Mononuclear cell (primary cell): ENCODE results near the gene ACTR3. TPM values are rescaled to one million over a fixed set of nuclear protein-coding genes. Genes with fewer than 3 reads are reported as not detected.

Experiments used
- H3K27me3 ChIP-seq: 2 replicates; pipeline ENCODE4 v1.6.0; 2011; ENCODE audit warnings: low read length, control low read depth; ENCODE audit not compliant: insufficient read depth
- H3K4me1 ChIP-seq: 2 replicates; pipeline ENCODE4 v1.5.1; 2011; ENCODE audit warnings: mild to moderate bottlenecking, low read length, control low read depth; ENCODE audit not compliant: insufficient read depth
- H3K4me3 ChIP-seq: 2 replicates; pipeline ENCODE4 v1.5.1; 2011; ENCODE audit warnings: mild to moderate bottlenecking, low read length, moderate library complexity
- H3K9me3 ChIP-seq: 2 replicates; pipeline ENCODE4 v1.5.1; 2011; ENCODE audit warnings: low read depth, mild to moderate bottlenecking, control low read depth, low read length
- total RNA-seq: library from RNA; depleted of rRNA; stranded (reverse); fragments of >200 nt; gene quantifications from one replicate; pipeline ENCODE4 v1.2.3, GENCODE V29; 2012

The ACTR3 gene
- total RNA-seq, 1 donor = 184 TPM

DNA sequence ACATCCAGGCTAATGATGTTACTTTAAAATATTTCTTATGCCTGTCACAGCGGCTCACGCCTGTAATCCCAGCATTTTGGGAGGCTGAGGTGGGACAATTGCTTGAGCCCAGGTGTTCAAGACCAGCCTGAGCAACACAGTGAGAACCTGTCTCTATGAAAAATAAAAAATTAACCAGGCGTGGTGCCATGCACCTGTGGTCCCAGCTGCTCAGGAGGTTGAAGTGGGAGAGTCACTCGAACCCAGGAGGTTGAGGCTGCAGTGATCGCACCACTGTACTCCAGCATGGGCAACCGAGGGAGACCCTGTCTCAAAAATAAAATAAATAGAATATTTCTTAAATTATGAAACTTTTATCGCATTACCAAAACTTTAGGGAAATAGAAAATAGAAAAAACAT is 28.1 kb upstream of the ACTR3 start:
- H3K4me1 ChIP-seq = peaks cover 64% of the 10 kb centered on the region

DNA sequence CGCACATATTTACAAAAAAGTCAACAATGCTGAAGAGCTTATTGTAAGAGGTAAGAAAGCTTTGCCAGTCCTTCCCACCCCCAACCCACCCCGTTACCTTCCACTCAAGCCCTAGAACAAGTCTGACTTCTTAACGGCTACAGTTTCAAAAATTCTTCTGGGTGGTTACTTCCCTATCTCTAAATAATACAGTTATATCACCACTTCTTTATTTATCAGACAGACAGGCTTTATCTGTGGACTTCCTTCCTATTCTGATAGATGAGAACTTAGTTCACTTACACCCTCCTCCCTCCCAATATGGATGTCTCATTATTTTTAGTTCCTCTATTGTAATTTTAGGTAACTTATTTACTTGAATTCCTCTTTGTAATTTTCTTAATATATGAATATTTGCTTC is 26.7 kb upstream of the ACTR3 start:
- no peak overlapping the region for H3K4me3 ChIP-seq
- no peaks in the 10 kb centered on the region for H3K27me3 ChIP-seq
- H3K9me3 ChIP-seq = no peaks in the 10 kb centered on the region
- H3K4me1 ChIP-seq = peaks cover 52% of the 10 kb centered on the region

More for the DNA sequence above, 28.1 kb upstream of the ACTR3 start:
- H3K4me3 ChIP-seq = no peak overlapping the region
- H3K27me3 ChIP-seq = no peaks in the 10 kb centered on the region
- H3K9me3 ChIP-seq = no peaks in the 10 kb centered on the region

DNA sequence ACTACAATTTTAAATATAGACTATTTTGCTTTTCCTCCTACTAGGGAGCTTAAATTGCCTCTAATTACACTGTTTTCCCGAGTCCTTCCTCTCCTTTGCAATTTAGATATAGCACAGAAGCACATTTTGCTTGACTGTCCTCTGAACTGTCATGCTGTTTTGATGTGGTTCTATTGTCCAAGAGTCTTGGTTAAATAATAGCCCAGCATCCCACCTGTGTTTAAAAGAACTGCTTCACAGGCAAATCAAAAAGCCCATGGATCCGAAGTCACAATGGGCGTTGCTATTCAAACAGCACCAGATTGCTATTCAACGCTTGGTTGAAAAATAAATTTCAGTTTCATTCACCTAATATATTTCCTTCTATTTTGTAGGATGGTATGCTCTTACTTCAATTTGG is 22.3 kb upstream of the ACTR3 start:
- H3K4me3 ChIP-seq = no peak overlapping the region
- no peaks in the 10 kb centered on the region for H3K9me3 ChIP-seq
- H3K4me1 ChIP-seq = peaks cover 24% of the 10 kb centered on the region
- H3K27me3 ChIP-seq = no peaks in the 10 kb centered on the region

DNA sequence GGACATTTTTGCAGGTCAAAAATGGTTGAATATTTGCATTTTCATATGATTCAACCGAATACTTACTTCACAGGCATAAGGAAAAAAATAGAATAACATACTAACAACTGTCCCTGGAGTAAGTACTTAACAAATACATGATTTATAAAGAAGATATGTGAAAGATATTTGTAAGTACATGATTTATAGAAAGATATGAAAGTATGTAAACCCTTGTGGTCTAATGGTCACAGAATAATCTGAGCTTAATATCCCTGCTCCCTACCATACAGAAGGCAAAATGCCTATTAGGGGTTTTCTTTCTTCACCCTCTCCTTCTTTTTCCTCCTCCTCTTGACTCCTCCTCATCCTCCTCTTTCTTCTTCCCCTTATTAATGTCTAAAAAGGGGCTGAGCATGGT is 20.6 kb upstream of the ACTR3 start:
- Histone ChIP-seq H3K27me3 (no peaks in the 10 kb centered on the region), H3K4me3 (no peak overlapping the region)

DNA sequence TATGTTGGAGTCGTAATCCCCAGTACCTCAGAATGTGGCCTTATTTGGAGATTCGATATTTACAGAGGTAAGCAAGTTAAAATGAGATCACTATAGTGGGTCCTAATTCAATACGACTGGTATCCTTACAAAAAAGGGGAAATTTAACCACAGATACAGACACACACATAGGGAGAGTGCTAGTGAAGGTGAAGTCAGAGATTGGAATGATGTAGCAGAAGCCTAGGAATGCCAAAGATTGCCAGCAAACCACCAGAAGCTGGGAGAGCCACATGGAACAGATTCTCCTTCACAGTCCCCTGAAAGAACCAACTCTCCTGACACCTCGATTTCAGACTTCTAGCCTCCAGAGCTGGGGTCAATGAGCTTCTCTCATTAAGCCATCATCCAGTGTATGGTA is 17.7 kb upstream of the ACTR3 start:
- Histone ChIP-seq H3K9me3 (no peaks in the 10 kb centered on the region), H3K4me1 (peaks cover 27% of the 10 kb centered on the region), H3K4me3 (no peak overlapping the region), H3K27me3 (no peaks in the 10 kb centered on the region)

More for the DNA sequence above, 20.6 kb upstream of the ACTR3 start:
- Histone ChIP-seq H3K9me3 (no peaks in the 10 kb centered on the region), H3K4me1 (peaks cover 10% of the 10 kb centered on the region)

DNA sequence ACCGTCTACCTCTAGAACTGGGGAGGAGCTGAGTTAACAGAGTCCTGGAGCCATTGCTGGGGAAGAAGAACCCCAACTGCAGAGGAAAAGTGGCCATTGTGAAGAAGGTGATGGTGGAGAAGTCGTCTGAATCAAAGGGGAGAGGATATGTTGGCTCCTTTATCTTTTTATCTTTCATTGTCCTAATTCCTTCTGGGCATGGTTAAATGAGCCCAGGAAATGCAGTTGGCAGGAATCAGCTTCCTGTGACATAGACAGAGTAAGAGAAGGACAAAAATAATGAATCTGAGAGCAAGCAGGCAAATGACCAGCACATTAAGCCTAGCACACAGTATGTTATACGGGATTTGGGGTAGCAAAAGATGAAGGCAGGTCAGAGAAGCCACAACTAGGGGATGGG is 16.0 kb upstream of the ACTR3 start:
- H3K27me3 ChIP-seq = no peaks in the 10 kb centered on the region
- H3K4me1 ChIP-seq = peaks cover 31% of the 10 kb centered on the region
- H3K9me3 ChIP-seq = no peaks in the 10 kb centered on the region
- H3K4me3 ChIP-seq = no peak overlapping the region

DNA sequence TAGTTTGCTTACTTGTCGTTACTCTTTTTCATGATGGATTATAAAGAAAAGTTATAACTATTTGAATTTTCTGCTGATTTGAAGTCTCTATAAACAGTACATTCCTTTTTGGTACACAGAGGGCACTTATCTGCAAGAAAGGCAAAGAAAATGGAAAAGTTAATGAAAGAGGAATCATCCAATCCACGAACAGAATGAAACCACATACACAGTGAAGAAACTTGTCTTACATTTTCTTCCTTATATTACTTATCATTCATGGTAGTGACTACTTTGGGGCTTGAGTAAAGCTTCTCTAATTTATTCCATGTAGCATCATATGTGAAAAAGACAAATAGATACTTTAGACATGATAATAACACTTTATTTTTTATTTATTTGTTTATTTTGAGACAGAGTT is 14.8 kb upstream of the ACTR3 start:
- Histone ChIP-seq H3K27me3 (no peaks in the 10 kb centered on the region), H3K4me1 (peaks cover 30% of the 10 kb centered on the region), H3K4me3 (no peak overlapping the region), H3K9me3 (no peaks in the 10 kb centered on the region)

DNA sequence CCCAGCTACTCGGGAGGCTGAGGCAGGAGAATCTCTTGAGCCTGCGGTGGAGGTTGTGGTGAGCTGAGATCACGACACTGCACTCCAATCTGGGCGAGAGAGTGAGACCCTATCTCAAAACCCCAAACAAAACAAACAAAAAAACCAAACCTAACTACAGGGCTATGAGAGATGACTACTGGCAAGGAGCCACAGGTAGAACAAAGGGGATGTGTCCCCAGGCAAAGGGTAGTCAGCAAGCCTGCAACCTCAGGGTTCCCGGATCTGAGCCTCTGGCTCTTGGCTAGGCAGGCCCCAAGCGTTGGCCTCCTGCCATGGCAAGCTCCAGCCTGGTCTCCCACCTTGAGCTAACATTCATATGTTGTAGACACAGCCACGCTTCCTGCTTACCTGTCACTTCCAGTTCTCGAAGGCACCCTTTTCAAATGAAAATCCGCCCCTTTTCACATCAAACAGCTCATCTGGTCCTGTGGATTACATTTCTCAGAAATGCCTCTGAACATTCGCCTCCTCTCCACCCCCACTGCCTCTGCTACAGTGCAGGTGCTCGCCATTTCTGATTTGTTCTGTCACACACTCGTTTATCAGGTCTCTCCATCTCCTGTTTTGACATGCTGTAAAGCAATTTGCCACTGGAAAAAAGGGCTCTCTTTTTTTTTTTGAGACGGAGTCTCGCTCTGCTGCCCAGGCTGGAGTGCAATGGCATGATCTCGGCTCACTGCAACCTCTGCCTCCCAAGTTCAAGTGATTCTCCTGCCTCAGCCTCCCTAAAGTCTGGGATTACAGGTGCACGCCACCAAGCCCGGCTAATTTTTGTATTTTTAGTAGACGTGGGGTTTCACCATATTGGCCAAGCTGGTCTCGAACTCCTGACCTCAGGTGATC is 13.1 kb upstream of the ACTR3 start:
- no peaks in the 10 kb centered on the region for H3K9me3 ChIP-seq
- peaks cover 30% of the 10 kb centered on the region for H3K4me1 ChIP-seq
- H3K4me3 ChIP-seq = no peak overlapping the region
- H3K27me3 ChIP-seq = no peaks in the 10 kb centered on the region

DNA sequence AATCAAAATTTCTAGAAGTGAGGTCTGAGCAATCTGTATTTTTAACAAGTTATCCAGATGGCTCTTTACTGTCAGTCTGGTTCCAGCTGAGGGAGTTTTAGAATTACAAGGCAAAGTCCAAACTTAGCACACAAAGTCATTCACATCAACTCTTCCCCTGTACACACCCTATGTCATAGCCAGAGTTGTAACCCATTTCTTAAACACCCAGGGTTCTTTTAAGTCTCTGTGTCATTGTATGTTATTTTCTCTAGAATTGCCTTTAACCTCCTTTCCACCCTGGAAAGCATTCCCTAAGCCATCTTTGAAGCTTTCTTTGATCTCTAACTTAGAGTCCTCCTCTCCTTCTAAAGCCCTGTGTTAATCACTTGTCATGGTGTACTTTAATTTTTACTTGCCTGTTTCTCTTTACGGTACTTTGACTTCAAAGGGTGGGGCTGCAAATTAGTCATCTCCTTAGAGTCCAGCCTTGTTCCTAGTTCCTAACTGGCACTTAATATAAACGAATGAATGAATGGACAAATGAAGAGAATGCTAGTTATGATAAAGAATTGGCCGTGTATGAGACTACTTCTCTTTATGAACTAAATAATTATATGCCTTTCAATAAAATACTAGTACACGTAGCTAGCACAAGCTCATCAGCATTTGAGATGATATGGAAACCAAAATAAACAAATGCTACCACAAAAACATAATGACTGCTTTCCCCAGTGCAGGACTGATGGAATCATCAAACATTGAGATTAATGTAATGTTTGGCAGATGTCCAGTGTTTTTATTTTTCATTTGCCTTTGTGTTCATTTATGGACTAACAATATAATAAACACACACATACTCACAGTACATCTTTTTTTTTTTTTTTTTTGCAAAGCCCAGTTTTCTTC is 11.9 kb upstream of the ACTR3 start:
- Histone ChIP-seq H3K9me3 (no peaks in the 10 kb centered on the region), H3K4me3 (no peak overlapping the region)

DNA sequence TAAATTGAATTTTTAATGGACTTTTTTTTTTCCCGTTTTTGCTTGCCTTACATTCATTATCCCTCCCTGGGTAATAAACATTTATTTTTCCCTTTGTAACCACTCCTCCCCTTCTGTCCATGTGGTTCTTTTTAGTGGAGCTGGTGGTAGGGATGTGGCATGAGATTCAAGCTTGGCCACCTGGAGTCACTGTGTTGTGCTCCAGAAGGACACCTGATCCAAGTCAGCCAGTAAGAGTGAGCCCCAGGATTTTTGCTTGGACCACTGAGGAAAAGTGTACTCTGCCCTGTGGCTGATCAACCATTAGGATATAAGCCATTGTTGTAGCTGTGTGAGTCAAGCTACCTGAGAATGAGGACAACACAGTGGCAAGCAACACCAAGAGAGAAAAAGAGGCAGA is 11.1 kb upstream of the ACTR3 start:
- no peaks in the 10 kb centered on the region for H3K27me3 ChIP-seq
- H3K4me1 ChIP-seq = peaks cover 30% of the 10 kb centered on the region
- no peaks in the 10 kb centered on the region for H3K9me3 ChIP-seq
- H3K4me3 ChIP-seq = no peak overlapping the region

More for the DNA sequence above, 11.9 kb upstream of the ACTR3 start:
- Histone ChIP-seq H3K27me3 (no peaks in the 10 kb centered on the region), H3K4me1 (peaks cover 30% of the 10 kb centered on the region)

DNA sequence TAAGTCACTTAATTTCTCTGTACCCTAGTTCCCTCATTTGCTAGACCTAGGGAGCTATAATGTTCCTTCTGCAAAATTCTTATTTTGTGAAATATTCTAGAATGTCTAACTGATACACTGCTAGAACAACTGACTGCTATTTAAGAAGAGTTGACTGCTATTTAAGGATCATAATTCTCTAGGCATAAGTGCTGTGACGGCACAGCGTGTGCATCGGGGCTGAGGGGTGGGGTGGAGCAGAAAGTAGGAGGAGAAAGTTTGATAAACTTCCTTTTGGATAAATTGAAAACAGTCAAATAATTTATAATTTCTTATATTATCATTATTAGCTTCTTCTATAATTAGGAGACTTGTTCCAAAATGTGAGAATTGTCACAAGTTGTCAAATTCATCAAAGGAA is 10.4 kb upstream of the ACTR3 start:
- Histone ChIP-seq H3K27me3 (no peaks in the 10 kb centered on the region), H3K9me3 (no peaks in the 10 kb centered on the region), H3K4me1 (peaks cover 30% of the 10 kb centered on the region), H3K4me3 (no peak overlapping the region)

DNA sequence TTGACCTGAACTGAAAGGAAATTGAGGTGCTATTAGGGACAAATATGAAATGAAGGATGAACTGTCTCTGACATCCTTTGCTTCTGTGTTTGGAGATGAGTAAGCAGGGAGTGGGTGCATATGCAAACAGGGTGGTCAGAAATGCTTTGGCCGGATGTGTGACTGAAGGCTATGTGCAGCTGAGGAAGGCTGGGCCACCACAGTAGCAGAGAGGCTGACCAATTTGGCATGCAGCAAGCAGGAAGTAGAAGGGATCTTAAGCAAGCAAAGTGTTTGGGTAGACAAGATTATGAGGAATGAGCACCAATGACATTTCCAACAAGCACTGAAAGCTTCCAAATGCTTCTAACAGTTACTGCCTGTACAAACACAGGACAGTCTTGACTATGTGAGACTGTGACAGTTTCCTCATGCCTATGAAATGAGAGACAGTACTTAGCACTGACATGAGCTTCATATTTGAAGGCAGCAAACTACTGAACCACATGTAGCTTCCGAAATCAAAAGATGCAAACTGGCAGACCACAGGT is 3.3 kb upstream of the ACTR3 start:
- Histone ChIP-seq H3K9me3 (no peaks in the 10 kb centered on the region), H3K4me1 (peaks cover 41% of the 10 kb centered on the region), H3K27me3 (no peaks in the 10 kb centered on the region), H3K4me3 (no peak overlapping the region)

DNA sequence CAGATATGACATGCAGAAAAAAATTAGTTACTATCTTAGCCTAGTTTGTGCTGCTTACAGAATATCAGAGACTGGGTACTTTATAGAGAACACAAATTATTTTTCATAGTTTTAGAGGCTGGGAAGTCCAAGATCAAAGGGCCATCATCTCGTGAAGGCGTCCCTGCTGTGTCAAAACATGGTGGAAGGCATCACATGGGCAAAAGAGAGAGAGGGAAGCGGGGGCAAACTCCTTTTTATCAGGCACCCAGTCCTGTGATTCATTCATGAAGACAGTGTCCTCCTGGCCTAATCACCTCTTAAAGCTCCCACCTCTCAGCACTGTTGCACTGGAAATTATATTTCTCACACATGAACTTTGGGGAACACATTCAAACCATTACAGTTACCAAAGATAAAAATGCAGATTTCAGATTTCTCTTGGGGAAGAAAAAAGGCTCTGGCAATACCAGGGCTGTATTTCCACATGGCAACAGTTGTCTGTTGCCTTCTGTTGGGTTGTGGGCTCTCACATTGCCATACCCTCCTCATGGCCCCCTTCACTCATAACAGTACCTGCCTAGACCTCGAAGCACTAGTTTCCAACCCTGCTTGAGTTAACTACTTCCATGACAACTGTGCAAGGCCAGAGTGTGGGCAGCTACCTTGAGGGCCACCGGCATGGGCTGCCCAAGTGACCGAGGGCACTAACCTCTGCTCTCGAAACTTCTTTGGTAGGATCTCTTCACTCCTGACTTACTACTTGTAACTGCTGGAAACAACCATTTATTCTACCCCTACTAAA is 2.7 kb upstream of the ACTR3 start:
- no peaks in the 10 kb centered on the region for H3K27me3 ChIP-seq
- H3K4me1 ChIP-seq = peaks cover 44% of the 10 kb centered on the region
- no peaks in the 10 kb centered on the region for H3K9me3 ChIP-seq
- no peak overlapping the region for H3K4me3 ChIP-seq

DNA sequence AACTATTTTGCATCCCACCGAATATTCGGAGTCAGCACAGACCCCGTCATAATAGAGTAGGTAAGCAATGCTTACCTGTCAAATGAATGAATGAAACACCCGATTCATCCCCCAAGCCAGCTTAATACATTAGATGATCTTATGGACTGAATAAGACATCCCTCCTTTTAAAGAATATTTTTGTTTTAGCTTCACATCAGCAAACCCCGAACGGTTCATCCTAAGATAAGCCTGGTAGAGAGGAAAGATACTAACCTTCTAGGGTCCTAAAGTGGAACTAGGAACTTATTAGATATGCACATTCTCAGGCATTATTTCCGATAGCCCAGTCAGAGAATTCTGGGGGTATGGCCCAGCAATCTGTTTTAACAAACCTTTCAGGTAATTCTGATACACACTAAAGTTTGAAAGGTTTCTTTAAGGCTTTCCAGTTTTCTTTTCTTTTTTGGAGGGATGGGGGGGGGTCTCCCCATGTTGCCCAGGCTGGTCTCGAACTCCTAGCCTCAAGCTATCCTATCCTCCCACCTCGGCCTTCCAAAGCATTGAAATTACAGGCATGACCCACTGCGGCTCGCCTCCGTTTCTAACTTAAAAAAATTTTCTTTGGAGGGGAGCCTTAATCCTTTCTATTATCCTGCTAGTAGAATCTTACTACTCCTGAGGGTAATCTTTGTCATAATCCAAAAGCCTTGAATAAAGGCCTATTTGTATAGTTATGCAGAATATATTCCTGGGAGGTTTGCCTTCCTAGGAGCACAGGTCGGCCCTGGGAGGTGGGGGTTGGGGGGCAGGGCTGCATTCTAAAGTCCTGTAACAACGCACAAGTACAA is 1.0 kb upstream of the ACTR3 start:
- H3K27me3 ChIP-seq = no peaks in the 10 kb centered on the region
- no peaks in the 10 kb centered on the region for H3K9me3 ChIP-seq
- H3K4me1 ChIP-seq = peaks cover 61% of the 10 kb centered on the region
- H3K4me3 ChIP-seq = peak overlapping the region; percentile 95
